Osteocyte (in vitro differentiated cells): ENCODE data around the gene HMG20B. TPM values are rescaled to one million over a fixed set of nuclear protein-coding genes. Genes with fewer than 3 reads are reported as not detected.

ENCODE experiments used
- DNase-seq: peaks from one replicate; pipeline ENCODE4 v3.0.0; 2021; ENCODE audit warnings: mixed read lengths; ENCODE audit not compliant: unreplicated experiment; ENCODE audit errors: extremely low spot score
- H3K27ac Mint-ChIP-seq: one replicate; pipeline ENCODE4 v1.8.0; 2021; ENCODE audit warnings: mild to moderate bottlenecking, mixed read lengths; ENCODE audit not compliant: unreplicated experiment
- H3K27me3 Mint-ChIP-seq: one replicate; pipeline ENCODE4 v1.8.0; 2021; ENCODE audit warnings: mixed read lengths; ENCODE audit not compliant: unreplicated experiment
- H3K36me3 Mint-ChIP-seq: one replicate; pipeline ENCODE4 v1.8.0; 2021; ENCODE audit warnings: mixed read lengths; ENCODE audit not compliant: unreplicated experiment
- H3K4me1 Mint-ChIP-seq: one replicate; pipeline ENCODE4 v1.8.0; 2021; ENCODE audit warnings: mixed read lengths; ENCODE audit not compliant: unreplicated experiment
- H3K4me3 Mint-ChIP-seq: one replicate; pipeline ENCODE4 v1.8.0; 2021; ENCODE audit warnings: mild to moderate bottlenecking, moderate library complexity, mixed read lengths; ENCODE audit not compliant: unreplicated experiment
- H3K9me3 Mint-ChIP-seq: one replicate; pipeline ENCODE4 v1.8.0; 2021; ENCODE audit warnings: mixed read lengths; ENCODE audit not compliant: unreplicated experiment
- long read RNA-seq: library from polyadenylated mRNA; unstranded; transcript quantifications from one replicate; pipeline ENCODE4 v2.0.0, GENCODE V29; 2021
- total RNA-seq: library from RNA; stranded (reverse); gene quantifications from 2 replicates; pipeline ENCODE4 v1.2.1, GENCODE V29; 2021
- TF ChIP-seq, protein P1 (sequence below): fragments of 200-600 bp; sonication (generic); IDR thresholded peaks from 2 replicates; pipeline ENCODE4 v1.5.0; 2021; ENCODE audit warnings: antibody characterized with exemption, mild to moderate bottlenecking, moderate library complexity

Gene HMG20B
- total RNA-seq, result 74.1 and 81.4 TPM in 2 replicates
- long read RNA-seq, partial matches to known transcripts, result 0 of 3 reads
- long read RNA-seq, other reads (novel, unspliced or antisense), result 0 of 3 reads

DNA sequence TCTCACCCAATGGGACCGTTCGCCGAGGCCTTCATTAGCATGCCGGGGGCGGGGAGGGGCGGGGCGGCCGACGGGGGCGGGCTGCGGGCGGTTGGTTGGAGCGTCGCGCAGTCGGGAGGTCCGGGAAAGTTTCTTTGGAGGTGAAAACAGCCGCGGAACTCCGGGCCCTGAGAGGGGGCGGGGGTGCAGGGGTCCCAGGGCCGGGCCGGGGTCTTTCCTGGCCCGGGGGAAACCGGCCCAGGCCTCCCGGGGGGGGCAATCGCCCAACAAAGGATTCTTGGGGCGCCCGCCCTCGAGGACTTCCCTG lies at the start of gene HMG20B:
TSS of gene HMG20B (plus strand) at position 90 of the 307 bp plus-strand sequence. CDS start 366 bp downstream, outside the sequence.
- peaks cover 15% of the 10 kb centered on the region for H3K4me1 Mint-ChIP-seq
- peak within 1 kb of the TSS; percentile 78 for H3K4me3 Mint-ChIP-seq
- no peak for DNase-seq
- H3K9me3 Mint-ChIP-seq, result no peaks in the 10 kb centered on the region
- TF ChIP-seq, protein P1, sequence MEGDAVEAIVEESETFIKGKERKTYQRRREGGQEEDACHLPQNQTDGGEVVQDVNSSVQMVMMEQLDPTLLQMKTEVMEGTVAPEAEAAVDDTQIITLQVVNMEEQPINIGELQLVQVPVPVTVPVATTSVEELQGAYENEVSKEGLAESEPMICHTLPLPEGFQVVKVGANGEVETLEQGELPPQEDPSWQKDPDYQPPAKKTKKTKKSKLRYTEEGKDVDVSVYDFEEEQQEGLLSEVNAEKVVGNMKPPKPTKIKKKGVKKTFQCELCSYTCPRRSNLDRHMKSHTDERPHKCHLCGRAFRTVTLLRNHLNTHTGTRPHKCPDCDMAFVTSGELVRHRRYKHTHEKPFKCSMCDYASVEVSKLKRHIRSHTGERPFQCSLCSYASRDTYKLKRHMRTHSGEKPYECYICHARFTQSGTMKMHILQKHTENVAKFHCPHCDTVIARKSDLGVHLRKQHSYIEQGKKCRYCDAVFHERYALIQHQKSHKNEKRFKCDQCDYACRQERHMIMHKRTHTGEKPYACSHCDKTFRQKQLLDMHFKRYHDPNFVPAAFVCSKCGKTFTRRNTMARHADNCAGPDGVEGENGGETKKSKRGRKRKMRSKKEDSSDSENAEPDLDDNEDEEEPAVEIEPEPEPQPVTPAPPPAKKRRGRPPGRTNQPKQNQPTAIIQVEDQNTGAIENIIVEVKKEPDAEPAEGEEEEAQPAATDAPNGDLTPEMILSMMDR, result no peak
- no peaks in the 10 kb centered on the region for H3K27me3 Mint-ChIP-seq
- H3K36me3 Mint-ChIP-seq, result peaks cover 9% of the 10 kb centered on the region
- H3K27ac Mint-ChIP-seq, result peak within 1 kb of the TSS; percentile 68

DNA sequence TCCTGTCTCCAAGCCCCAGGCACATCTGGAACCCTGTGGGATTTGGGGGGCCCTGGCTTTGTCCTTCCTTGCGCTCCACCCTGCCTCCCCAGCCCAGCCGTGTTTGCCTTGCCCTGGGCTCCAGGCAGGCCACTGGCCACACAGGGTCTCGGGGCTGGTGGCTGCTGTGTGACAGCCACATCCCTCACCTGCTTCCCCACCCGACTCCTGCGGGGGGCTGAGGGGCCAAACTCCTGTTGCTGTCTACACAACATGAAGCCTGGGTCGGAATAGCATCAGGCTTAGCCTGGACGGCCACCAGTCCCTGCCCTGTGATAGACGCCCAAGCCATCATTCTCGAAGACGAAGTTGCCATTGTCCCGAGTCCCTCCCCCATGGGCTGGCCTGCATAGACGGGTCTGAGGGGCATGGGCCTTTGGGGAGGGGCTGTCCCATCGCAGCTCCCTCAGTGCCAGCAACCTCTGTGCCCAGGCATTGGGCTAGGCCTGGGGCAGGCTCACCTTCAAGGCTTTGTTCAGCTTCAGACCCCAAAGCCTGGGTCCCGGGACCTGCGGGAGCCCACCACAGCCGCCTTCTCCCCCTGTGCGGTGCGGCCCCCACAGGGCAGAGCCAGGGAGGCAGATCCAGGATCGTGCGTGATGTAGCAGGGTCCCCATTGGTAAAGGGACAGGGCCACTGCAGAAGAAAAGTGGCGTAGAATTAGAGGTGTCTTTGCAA lies 49.2 kb upstream of the HMG20B start:
- no peak overlapping the region for H3K4me3 Mint-ChIP-seq
- TF ChIP-seq, protein P1, result no peak
- no peaks in the 10 kb centered on the region for H3K9me3 Mint-ChIP-seq

DNA sequence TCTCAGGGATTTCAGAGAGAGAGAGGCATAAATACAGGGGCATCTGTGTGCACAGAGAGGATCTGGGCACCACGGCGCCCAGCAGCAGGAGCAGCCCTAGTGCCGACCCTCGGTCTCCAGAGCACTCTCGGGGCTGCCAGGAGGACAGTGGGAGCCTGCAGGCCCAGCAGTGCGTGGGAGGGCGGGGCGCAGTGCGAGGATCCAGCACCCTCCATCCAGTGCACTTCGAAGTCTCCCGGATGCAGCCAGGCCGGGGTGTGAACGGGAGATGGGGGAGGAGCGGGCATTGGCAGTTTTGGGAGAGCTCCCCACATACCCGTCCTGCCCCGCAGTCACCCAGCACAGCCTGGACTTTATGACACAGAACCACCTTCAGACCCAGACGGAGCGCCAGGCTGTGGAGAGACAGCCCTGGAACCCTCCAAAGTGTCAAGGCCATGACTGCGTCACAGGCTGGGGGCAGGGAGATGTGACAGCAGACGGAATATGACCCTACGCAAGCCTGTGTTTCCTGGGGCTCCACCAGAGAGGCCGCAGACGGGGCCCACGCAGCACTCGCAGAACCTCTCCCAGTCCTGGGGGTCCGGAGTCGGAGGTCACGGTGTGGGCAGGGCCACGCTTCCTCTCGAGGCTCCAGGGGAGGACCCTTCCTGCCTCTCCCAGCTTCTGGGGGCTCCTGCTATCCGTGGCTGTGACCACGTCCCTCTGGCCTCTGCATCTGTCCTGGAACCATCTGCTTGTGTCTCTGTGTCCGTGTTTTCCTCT lies 48.5 kb upstream of the HMG20B start:
- DNase-seq, result no peak
- Mint-ChIP-seq H3K4me3 (no peak overlapping the region), H3K27ac (no peak overlapping the region), H3K36me3 (peaks cover 9% of the 10 kb centered on the region), H3K4me1 (no peaks in the 10 kb centered on the region), H3K9me3 (no peaks in the 10 kb centered on the region), H3K27me3 (no peaks in the 10 kb centered on the region)
- TF ChIP-seq, protein P1, result no peak

More for the DNA sequence above, 49.2 kb upstream of the HMG20B start:
- Mint-ChIP-seq H3K4me1 (no peaks in the 10 kb centered on the region), H3K27me3 (no peaks in the 10 kb centered on the region), H3K27ac (no peak overlapping the region), H3K36me3 (peaks cover 9% of the 10 kb centered on the region)
- DNase-seq, result no peak

DNA sequence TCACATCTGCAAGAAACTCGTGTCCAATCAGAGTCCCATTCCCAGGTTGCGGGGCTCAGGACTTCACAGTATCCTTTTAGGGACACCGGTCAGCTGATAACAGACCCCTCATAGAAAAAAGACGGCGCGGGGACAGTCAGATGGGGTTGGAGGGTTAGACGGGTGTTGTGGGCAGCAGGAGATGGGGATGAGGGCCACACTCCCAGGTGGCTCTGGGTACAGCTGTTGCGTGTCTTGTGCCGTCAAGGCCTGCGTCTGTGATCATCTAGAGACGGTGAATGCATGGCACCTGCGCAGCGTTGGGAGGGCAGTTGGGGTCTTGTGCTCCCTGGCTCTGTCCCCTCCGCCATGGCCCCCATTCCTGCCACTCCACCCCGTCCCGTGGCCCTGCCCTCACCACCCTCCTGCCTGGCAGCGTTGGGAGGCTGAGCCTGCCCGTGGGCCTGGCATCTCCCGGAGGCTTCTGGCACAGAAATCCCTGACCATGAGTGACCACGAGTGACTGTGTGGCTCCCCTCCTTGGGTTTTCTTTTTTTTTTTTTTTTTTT lies 47.8 kb upstream of the HMG20B start:
- H3K27ac Mint-ChIP-seq, result no peak overlapping the region
- DNase-seq, result no peak
- H3K27me3 Mint-ChIP-seq, result no peaks in the 10 kb centered on the region
- no peak overlapping the region for H3K4me3 Mint-ChIP-seq
- peaks cover 9% of the 10 kb centered on the region for H3K36me3 Mint-ChIP-seq
- no peaks in the 10 kb centered on the region for H3K4me1 Mint-ChIP-seq
- H3K9me3 Mint-ChIP-seq, result no peaks in the 10 kb centered on the region
- TF ChIP-seq, protein P1, result no peak
